ENCODE measurements around the gene SLC16A2.
"Not testable (repeated sequence)": the region's sequence is repeated elsewhere in the genome, so short reads cannot be mapped to it uniquely, and the experiment has no call there.

Gene SLC16A2

DNA sequence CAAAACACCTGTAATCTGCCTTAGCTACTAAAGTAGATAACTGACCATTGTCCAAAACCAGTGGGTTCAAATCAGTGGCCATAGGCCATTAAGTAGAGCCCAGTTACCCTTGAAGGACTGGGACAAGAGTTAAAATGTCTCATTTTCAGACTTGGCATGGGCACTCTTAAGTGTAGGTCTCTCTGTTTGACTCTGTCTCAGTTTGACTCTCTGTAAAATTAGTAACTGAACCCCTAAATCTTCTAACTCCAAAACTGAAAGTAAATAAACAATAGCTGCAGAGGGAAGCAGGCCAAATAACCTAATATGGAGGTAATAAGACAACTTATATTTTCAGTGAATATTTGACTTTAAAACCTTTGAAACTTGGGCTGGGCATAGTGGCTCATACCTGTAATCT is 89.1 kb downstream of the SLC16A2 start:
- no peak for DNase-seq

DNA sequence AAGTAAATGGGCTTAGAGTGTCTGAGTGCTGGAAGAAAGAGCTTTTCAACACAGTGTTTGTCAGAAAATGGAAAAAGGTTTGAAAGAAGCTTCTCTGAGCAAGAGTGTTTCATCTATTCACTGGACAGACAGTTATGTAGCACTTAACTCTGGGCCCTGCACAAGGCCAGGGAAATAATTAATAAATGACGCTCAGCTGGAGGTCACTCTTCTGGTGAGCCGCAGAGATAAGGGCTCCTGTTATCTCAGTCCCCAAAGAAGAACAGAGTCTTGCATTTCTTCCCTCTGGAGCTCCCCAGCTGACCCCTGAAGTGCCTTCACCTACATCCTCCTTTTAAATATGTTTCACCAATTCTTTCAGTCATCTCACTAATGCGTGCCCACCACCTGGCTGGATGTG is 90.4 kb downstream of the SLC16A2 start:
- no peak for DNase-seq

DNA sequence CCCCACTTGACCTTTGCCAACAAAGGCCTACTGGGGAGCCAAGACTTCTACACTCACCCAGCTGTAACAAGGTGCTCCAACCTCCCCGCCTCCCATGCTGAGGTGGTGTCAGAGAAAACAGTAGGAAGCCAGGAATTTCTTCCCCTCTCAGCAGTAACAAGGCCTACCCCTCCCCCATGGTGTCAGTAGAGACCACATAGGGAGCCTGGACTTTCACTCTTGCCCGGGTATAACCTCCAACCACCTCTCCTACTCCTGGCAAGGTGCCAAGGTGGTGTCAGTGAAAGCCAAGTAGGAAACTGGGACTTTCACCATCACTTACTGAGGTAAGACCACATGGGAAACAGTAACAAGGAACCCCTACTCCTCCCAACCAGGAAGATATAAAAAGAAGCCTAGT is 93.1 kb downstream of the SLC16A2 start:
- DNase-seq: no peak

DNA sequence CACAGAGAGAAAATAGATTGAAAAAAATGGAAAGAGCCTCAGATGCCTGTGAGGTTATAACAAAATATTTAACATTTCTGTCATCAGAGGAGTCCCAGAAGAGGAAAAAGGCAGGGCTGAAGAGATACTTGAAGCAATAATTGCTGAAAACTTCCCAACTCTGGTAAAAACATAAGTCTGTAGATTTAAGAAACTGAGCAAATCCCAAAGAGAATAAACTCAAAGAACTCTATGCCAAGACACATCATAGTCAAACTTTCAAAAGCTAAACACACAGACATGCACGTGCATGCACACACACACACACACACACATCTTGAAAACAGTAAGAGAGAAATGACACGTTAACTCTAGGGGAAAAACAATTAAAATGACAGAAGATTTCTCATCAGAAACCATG is 94.1 kb downstream of the SLC16A2 start:
- DNase-seq: no peak

DNA sequence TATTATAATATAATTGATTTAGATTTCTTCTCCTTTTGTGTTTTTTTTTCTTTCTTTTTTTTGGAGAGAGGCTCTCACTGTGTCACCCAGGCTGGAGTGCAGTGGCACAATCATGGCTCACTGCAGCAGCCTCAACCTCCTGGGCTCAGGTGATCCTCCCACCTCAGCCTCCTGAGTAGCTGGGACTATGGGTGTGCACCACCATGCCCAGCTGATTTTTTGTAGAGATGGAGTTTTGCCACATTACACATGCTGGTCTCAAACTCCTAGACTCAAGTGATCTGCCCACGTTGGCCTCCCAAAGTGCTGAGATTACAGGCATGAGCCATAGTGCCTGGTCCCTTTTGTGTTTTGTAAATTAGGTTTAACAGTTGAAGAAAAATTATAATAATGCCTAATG is 94.7 kb downstream of the SLC16A2 start:
- DNase-seq: not testable (repeated sequence)

DNA sequence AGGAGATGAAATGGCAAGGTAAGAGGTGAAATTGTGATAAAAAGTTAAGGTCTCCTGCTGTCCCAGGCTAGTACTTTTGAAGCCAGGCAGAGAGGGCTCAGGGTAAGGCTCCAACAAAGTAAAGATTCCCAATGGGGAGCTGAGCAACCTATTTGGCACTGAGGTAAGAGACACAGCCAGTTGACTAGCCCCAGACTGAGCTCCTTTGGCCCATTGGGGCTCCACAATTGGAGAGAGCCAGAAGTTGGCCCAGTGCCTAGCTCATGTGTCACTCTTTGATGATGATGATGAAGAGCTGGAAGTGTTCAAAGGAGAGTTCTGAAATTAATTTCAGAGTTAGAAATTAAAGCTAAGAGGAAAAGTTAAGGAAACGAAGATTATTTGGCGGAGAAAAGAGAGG is 98.6 kb downstream of the SLC16A2 start:
- no peak for DNase-seq

DNA sequence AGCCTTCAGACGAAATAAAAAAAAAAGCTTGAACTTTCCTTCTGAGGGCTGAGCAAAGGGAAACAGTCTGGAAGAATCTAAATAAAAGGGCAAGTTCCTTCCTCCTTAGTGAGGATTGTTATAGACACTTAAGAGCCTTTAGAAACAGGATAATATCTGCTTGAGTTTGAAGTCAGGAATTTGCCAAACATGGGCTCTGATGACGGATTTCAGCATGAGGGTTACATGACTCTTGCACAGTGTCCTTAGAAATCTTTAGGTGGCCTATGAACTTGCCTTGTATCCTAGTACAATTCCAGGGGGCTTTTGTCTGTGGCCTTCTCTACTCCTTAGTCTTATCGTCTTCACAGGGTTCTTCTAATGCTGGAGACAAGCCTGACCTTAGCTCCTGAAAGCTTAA is 99.0 kb downstream of the SLC16A2 start:
- DNase-seq: no peak

DNA sequence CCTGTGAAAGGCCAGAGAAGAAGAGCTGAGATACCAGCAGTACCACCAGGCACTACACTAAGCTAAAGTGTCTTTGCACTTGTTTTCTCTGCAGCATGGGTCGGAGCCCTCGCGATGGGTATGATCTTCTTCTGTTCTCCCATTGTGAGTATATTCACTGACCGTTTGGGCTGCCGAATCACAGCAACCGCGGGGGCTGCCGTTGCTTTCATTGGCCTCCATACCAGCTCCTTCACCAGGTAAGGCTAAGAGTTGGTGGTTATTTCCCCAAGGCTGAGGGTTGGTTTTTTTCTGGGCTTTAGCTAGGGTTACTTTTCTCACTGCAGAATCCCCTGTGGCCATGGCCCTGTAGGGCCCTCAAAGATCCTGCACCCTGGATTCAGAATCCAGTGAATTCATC is 99.6 kb downstream of the SLC16A2 start:
- no peak for DNase-seq

DNA sequence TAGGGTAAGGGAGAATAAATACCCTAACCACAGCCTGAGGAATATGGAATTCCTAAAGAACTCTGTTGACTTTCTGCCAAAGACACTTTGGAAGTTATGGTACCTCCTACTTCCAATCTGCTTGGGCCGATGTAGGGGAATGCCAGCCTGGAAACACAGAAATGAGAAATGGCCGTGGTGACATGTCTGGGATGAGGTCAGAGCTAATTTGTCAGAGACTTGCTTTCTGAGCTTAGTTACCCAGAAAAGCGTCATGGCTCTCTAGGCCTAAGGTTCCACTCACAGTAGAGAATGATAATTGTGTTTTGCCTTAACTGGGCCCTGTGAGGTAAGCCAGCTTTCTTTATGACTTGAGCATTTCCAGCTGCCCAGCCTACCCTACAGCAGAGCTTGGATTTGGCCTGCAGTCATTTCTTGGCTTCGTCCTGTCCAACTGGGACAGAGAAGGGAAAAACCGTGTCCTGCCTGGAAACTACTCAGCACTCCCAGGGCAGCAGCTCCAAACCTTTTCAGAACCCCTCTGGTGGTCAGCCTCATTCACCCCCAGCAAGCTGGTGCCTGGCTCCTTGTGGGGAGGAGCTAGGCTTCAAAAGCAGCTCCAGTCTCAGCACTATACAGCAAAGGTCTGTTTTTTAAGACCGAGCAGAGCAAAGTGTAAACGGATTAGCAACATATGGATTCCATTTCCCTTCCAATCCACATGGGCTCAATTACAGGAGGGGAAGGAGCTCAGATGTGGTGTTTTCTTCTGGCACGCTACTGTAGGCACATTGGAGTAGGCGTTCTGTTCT is 100.9 kb downstream of the SLC16A2 start:
- DNase-seq: no peak

DNA sequence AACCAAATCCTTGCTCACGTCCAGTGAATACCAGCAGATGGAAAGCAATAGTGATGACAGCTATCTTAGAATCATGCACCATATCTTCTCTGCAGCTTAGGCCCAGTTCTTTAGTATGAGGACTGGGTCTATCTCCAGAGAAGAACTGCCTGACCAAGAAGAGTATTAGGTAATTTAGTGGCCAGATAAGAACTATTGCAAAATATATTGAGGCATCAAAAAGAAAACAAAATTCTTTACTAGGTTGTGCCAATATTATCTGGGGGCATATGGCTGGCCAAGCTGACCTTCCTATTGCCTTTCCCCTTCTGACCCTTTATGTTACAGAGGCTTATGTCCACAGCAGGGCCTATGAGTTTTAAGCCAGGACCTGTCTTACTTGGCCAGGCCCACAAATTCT is 101.9 kb downstream of the SLC16A2 start:
- DNase-seq: no peak

DNA sequence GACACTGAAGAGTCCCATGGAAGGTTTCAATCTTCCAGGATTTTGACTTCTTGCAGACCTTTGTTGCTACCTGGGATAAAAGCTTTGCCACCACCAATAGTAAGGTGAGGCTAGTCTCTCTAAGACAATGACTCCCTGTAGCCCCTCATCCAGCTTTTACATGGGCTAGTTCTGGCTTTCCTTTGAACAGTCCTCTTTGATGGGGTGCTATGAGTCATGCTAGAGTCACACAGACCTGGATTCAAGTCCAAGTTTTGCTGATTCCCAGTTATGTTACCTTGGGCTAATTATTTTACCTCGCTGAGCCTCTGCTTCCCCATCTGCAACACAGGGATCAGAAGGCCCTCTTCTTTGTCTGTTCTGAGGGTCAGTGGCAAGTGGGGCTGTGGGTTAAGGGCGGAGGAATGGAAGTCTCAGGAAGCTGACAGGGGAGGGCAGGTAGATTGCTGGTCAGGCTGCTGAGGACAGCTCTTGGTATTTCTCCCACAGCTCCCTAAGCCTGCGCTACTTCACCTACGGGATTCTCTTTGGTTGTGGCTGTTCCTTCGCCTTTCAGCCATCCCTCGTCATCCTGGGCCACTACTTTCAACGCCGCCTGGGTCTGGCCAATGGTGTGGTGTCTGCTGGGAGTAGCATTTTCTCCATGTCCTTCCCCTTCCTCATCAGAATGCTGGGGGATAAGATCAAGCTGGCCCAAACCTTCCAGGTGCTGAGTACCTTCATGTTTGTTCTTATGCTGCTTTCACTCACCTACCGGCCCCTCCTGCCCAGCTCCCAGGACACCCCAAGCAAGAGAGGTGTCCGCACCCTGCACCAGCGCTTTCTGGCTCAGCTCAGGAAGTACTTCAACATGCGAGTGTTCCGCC is 102.8 kb downstream of the SLC16A2 start:
- no peak for DNase-seq

DNA sequence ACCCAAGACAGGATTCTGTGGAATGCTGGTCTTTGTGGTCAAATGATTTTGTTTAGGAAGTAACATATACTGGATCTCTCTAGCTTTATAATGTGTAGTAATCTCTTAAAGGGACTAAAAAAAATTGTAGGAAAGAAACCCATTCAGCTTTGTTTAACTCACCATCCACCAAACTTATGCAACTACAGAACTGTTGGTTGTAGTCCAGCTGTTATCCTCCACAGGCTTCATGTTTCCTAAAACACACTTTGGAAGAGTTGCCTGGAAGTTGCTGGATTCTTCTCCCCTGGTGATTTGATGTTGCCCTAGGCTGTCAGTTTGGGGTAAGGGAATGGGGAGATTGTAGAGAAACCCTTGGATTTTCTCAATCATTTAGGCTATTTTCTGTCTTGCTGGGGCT is 103.8 kb downstream of the SLC16A2 start:
- DNase-seq: no peak

DNA sequence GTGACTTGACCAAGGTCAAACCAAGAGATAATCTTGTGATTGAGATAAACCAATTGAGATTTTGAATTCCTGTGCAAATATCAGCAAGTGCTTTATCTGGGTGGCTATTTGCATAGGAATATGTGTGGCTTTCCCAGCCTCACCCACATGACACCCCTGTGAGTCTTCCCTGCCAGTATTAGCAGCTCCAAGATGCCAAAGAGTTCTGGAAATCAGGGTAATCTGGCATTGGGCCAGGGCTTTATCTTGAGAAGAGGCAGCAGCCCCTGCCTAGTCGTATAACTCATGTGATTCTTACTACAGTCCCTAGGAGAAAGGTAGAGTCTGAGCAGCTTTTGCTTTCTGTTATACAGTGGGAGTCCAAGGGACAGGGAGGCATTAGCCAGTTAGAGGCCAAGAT is 105.5 kb downstream of the SLC16A2 start:
- no peak for DNase-seq

DNA sequence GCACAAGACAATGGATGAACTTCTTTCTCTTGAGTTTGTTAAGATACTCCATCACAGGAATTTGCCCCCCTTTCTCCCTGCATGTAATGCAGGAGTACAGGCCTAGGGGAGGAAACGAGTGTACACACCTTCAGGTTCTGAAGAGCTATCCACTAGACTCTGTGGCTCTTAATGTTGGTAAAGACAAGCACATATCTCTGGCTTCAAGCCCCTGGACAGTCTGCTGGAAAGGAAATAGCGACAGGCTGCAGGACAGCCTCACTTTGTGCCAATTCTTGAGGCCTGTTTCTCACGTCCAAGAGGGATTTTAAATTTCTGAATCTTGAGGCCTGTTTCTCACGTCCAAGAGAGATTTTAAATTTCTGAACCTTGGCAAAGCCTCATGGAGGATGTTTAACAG is 106.1 kb downstream of the SLC16A2 start:
- no peak for DNase-seq

DNA sequence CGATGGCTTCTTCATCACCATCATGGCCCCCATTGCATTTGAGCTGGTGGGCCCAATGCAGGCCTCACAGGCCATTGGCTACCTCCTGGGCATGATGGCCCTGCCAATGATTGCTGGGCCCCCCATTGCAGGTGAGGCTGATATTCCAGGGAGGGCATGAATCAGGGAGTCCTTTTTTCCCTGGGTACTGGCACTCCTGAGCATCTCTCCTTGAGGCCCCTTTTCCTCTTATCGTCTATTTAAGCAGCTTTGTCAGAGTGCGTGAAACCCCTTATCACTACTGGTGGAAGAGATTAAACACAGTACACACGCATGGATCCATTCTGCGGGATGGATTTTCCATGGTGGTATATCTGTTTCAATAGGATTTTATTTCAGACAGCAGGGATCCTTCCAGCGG is 108.0 kb downstream of the SLC16A2 start:
- DNase-seq: no peak

DNA sequence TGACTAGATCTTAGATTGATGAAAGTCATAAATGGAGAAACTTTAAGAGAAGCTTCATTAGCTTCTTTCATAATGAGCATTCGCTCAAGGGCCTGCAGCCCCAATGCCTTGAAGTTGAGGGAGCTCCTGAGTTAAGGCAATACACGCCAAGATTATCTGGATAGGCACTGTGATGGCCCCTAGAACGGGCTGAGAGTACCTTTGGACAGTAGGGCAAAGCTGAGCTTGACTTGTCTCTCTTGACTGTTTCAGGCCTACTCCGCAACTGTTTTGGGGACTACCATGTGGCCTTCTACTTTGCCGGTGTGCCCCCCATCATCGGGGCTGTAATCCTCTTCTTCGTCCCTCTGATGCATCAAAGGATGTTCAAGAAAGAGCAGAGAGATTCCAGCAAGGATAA is 109.8 kb downstream of the SLC16A2 start:
- no peak for DNase-seq

DNA sequence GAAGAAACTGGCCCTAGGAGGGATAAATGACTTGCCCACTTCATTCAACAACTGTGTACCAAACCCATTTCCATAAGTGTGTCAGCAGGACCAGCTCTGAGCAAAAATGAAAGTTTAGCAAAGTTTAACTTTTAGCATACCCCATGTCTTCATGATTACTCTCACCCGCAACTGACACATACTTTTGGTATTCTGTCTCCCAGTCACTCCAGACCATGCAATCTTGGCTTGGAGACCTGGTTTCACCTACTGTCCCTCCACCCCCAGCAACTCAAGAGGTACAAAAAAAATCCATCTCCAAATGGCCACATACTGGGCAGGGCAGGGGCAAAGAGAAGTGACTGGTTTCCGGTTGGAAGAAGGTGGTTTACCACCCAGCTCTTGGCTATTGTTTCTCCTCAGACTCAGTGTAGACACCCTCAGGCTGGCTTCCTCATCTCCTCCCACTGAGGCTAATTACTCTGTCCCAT is 113.3 kb downstream of the SLC16A2 start:
- peak in 1 of 2 donors; percentile 6 for DNase-seq

DNA sequence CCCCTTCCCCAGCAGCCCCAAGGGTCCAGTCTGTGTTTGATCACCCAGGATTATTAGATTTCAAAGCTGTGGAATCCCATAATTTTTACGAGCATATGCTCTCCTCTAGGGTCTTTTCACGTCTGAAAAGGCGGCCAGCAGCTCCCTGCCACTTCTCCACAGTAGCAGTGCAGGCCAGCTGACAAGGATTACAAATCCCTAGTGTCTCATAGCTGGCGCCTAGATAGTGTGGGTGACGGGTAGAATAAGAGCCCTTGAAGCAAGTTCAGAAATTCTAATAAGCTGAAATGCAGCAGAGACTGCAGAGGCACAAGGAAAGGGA is 113.8 kb downstream of the SLC16A2 start:
- no peak for DNase-seq

DNA sequence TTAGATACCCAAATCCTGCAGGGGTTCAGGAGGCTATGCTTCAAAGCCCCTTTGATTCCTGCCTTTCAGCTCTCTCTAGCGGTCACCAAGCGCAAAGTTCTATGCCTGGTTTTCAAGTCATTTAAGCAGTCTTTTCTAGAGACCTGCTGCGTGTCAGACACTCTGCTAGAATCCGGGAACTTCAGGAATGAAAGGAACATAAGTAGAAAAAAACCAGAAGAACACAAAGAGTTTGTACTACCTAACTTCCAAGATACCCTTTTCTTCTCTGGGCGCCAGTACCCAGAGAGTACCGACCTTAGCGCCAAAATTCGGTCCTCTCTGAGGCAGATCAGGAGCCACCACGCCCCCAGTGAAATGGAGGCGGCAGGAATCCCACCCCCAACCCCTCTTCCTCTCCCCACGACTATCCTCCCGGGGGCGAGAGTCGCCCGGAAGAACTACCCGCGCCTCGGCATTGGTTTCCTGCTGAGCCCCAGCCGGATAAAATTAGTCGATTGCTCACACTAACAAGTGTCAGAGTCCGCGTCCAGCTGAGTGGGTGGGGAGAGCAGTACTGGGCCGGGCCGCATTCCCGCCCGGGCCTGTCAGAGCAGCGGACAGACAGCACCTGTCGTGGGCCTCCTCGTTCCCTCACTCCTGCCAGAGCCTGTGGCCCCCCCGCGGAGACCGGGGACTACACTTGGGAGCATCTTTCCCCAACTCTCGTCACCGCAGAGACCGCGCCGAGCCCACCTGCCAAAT is 114.3 kb downstream of the SLC16A2 start:
- peak; percentile 6 to 30 for DNase-seq

DNA sequence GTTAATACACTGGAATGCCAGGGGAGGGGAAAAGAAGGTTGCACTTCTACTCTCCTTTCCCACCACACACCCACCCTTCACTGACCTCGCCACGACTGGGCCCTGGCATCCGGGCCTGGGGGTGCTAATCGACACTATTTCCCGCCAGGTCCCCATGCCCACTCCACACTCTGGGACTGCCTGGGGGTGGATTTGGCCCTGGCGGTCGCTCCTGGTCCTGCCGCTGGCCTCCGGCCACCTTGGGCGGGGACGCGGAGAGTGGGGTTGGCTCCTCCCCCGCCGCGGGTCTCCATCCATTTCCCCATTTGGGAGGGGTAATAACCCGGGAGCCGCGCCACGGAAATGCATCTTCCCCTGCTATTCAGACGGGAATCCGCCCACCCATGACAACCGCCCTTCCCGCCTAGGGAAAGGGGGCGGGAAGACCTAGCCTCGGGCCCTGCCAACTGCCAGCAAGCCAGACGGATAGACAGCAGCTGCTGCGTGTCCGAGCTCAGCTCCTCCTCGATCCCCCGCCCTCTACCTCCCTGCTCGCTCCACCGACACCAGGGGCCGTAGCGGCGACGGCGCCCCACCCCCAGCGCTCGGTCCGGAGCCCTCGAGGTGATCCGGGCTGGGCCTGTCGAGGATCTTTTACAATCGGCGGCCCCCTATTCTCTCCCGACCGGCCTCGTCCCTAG is 115.0 kb downstream of the SLC16A2 start:
- DNase-seq: peak; percentile 31 to 32

DNA sequence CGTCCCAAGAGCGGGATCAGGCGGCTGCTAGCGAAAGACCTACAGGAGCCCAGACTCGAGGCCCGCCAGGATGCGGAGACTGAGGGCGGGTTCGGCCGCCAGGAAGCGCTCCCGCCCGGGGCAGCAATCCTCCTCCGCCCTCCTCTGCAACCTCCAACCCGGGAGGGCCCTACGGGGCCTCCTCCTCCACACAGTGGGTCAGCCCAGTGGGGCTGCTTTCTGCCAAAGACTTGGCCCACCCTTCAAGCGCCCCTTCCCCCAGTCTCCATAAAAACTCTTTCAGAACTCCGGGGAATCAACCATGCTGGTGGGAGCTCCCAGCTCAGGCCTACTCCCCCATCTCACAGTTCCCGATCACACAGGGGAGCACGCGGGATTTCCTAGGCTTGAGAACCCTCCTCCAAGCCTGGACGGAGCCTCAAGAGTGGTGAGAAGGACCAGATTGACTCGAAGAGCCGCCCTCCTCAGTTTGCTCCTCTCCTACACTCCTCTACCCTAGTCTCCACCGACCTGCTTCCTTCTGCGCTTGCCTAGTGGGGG is 115.6 kb downstream of the SLC16A2 start:
- DNase-seq: peak in 1 of 2 donors; percentile 3

DNA sequence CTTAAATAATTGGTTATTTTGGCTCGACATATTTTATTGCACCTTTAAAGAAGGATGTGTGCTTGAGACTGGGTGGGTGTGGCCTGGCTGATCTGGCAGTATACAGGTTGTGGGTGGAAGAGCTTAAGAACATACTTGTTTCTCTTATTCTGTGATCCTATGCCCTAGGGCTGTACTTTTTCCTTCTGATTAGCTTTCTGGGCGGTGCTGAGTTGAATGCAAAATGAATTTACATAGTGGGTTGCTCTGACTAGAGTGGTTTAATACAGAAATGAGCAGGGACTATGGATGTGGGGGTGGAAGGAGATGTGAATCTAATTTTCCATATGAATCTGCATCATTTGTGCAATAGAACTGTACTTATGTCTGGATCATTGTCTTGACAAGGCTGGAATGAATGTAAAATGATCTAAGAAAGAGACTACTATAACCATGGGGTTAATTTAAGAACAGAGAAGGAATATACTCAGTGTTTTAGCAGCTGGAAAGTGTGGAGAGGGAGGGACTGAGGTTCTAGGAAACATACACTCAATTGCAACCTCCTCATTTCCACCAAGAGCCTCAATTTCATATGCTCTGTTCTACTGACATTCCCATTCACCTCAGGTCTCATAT is 119.4 kb downstream of the SLC16A2 start:
- DNase-seq: no peak
